Panc1 (cell line): ENCODE results near the gene HUNK. TPM values are rescaled to one million over a fixed set of nuclear protein-coding genes. Genes with fewer than 3 reads are reported as not detected.

Source experiments
- ATAC-seq: fragments of 200-7000 bp; cut with Tn5 transposase; 2 replicates; pipeline ENCODE4 v1.9.1; 2020; ENCODE audit warnings: mild to moderate bottlenecking, moderate library complexity
- BruUV-seq: library from RNA; stranded (reverse); fragments of 400-500 nt; replicated peaks from 2 replicates; lab custom pipeline; 2021; lab: Mats Ljungman, UMichigan
- CTCF ChIA-PET: fragments of 300-600 bp; sonication (Branson Sonifier 250); formaldehyde crosslinking; loops from one replicate; lab custom pipeline; 2022; ENCODE audit warnings: antibody characterized with exemption; lab: Charles Lee
- POLR2A ChIA-PET: fragments of 300-600 bp; sonication (Branson Sonifier 250); formaldehyde crosslinking; loops from one replicate; lab custom pipeline; 2022; ENCODE audit warnings: antibody characterized with exemption; lab: Charles Lee
- DNase-seq: peaks from one replicate; pipeline ENCODE4 v3.0.0-alpha.2; 2010; ENCODE audit warnings: low read depth, low spot score
- H3K27ac ChIP-seq: 2 replicates; pipeline ENCODE4 v1.5.1; 2011; ENCODE audit warnings: mild to moderate bottlenecking, low read length, inconsistent platforms
- H3K27me3 ChIP-seq: fragments of 200-500 bp; sonication (Bioruptor generic); 2 replicates; pipeline ENCODE4 v1.6.0; 2014; ENCODE audit warnings: low read length, inconsistent platforms; ENCODE audit not compliant: control insufficient read depth, insufficient read depth
- H3K36me3 ChIP-seq: fragments of 200-500 bp; sonication (Bioruptor generic); 2 replicates; pipeline ENCODE4 v1.5.1; 2014; ENCODE audit warnings: inconsistent platforms, mild to moderate bottlenecking, low read length, moderate library complexity; ENCODE audit not compliant: control insufficient read depth, insufficient read depth
- H3K4me1 ChIP-seq: 2 replicates; pipeline ENCODE4 v1.5.1; 2011; ENCODE audit warnings: inconsistent platforms, mild to moderate bottlenecking, low read length, moderate library complexity; ENCODE audit not compliant: control insufficient read depth, insufficient read depth
- H3K4me3 ChIP-seq, 2 experiments: 2 replicates each; pipeline ENCODE4 v1.5.1; 2011 to 2012; ENCODE audit warnings: low read depth in 2 of 2, low read length in 2 of 2, mild to moderate bottlenecking in 2 of 2, inconsistent platforms in 1 of 2, moderate library complexity in 1 of 2
- H3K9me3 ChIP-seq: fragments of 200-500 bp; sonication (Bioruptor generic); 2 replicates; pipeline ENCODE4 v1.5.1; 2014; ENCODE audit warnings: low read depth, mild to moderate bottlenecking, inconsistent platforms, low read length, moderate library complexity; ENCODE audit not compliant: control insufficient read depth, insufficient read depth
- POLR2AphosphoS5 ChIP-seq: IDR thresholded peaks from 2 replicates; pipeline ENCODE4 v1.6.1; 2012; ENCODE audit warnings: mild to moderate bottlenecking, low read depth, low read length, moderate library complexity
- SIN3A ChIP-seq: IDR thresholded peaks from 2 replicates; pipeline ENCODE4 v1.6.1; 2012; ENCODE audit warnings: low read depth, mild to moderate bottlenecking, low read length, moderate library complexity, borderline replicate concordance; ENCODE audit not compliant: insufficient read depth
- TCF7L2 ChIP-seq: IDR thresholded peaks from 2 replicates; pipeline ENCODE4 v1.6.1; 2011; ENCODE audit warnings: mild to moderate bottlenecking, low read depth, low read length, inconsistent platforms
- in situ Hi-C: cut with HindIII; loops from 2 replicates; pipeline ENCODE4 v1.10.0; 2016; ENCODE audit warnings: low sequenced_read_pairs, low pct_unique_long_range_greater_than_20kb
- intact Hi-C: fragments of 100-400 bp; cut with micrococcal nuclease; formaldehyde crosslinking; loops from one replicate; pipeline ENCODE4 v1.10.0; 2022; ENCODE audit not compliant: unreplicated experiment
- total RNA-seq: library from RNA; stranded (reverse); gene quantifications from one replicate; pipeline ENCODE4 v1.2.1, GENCODE V29; 2021; ENCODE audit not compliant: unreplicated experiment
- TF ChIP-seq, protein P1 (sequence below), 2 experiments: IDR thresholded peaks; 2 replicates each; pipeline ENCODE4 v1.6.1; 2011 to 2012; ENCODE audit warnings: low read depth in 2 of 2, control low read depth in 1 of 2, low read length in 1 of 2, mild to moderate bottlenecking in 1 of 2, moderate library complexity in 1 of 2; ENCODE audit not compliant: insufficient read depth in 1 of 2
- TF ChIP-seq, protein P2 (sequence below): fragments of 450-650 bp; IDR thresholded peaks from 2 replicates; pipeline ENCODE4 v1.5.1; 2017; ENCODE audit warnings: mild to moderate bottlenecking

Gene HUNK
- total RNA-seq, 1 experiment from 2014 or later = 0.05 TPM

DNA sequence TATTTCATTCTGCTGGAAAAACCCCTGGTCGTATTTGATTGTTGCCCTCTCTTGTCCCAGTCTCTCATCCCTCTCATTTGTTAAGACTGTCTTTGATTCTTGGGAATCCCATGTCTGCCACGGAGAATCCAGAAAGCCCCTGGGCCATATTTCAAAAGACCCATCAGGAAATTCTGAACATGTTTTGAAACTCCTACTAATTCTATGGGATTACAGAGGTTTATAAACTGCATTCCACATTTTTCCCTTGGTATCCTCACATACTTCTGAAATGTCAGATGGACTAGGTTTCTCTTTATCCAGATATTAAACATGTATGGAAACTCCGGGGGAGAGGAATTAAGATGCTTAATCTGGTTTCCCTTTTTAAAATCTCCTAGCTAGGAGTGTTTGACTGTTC lies 80.0 kb downstream of the HUNK start:
- intact Hi-C loops (no loop called here), in situ Hi-C loops (no loop called here)
- TF ChIP-seq SIN3A = no peak
- no peak for DNase-seq
- ATAC-seq = no peak
- H3K9me3 ChIP-seq = no peaks in the 10 kb centered on the region
- ChIA-PET POLR2A (interaction anchor here (0.7 kb wide), 1 partner anchor 9 kb away, joined by 6 read pairs; no protein-coding TSS in a partner anchor), CTCF (interaction anchor here (0.7 kb wide), 1 partner anchor 9 kb away, joined by 3 read pairs; no protein-coding TSS in a partner anchor)
- H3K27me3 ChIP-seq = no peaks in the 10 kb centered on the region
- no peak overlapping the region for H3K4me3 ChIP-seq
- H3K4me1 ChIP-seq = no peaks in the 10 kb centered on the region
- H3K36me3 ChIP-seq = no peaks in the 10 kb centered on the region
- no peak overlapping the region for H3K27ac ChIP-seq
- no TSS peak for BruUV-seq

DNA sequence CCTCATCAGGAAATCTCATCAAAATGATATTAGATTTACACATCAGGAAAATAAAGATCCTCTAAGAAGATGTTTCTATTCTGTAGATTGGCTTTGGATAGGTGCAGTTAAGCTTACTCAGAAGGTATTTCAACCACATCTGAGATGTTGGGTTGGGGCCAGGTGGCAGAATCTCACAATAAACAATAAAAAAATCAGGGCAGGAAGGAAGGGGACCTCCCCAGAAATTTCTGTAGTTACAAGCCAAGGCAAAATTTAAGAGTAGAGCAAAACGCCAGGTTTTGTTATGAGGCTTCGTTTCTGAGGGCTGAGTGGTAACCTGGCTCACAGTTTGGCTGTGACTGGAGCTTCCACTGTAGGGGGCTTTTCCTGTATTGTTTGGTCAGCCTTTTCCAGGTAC lies 84.8 kb downstream of the HUNK start:
- in situ Hi-C loops (no loop called here), intact Hi-C loops (no loop called here)
- TF ChIP-seq SIN3A (no peak), TCF7L2 (no peak), POLR2AphosphoS5 (no peak)
- TF ChIP-seq, protein P1, sequence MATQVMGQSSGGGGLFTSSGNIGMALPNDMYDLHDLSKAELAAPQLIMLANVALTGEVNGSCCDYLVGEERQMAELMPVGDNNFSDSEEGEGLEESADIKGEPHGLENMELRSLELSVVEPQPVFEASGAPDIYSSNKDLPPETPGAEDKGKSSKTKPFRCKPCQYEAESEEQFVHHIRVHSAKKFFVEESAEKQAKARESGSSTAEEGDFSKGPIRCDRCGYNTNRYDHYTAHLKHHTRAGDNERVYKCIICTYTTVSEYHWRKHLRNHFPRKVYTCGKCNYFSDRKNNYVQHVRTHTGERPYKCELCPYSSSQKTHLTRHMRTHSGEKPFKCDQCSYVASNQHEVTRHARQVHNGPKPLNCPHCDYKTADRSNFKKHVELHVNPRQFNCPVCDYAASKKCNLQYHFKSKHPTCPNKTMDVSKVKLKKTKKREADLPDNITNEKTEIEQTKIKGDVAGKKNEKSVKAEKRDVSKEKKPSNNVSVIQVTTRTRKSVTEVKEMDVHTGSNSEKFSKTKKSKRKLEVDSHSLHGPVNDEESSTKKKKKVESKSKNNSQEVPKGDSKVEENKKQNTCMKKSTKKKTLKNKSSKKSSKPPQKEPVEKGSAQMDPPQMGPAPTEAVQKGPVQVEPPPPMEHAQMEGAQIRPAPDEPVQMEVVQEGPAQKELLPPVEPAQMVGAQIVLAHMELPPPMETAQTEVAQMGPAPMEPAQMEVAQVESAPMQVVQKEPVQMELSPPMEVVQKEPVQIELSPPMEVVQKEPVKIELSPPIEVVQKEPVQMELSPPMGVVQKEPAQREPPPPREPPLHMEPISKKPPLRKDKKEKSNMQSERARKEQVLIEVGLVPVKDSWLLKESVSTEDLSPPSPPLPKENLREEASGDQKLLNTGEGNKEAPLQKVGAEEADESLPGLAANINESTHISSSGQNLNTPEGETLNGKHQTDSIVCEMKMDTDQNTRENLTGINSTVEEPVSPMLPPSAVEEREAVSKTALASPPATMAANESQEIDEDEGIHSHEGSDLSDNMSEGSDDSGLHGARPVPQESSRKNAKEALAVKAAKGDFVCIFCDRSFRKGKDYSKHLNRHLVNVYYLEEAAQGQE (IDR thresholded peaks at IDR 0.05; ENCODE audit: insufficient read depth in 1 of 2, low read depth in 2 of 2, low read length in 1 of 2) = no peak
- TF ChIP-seq, protein P2, sequence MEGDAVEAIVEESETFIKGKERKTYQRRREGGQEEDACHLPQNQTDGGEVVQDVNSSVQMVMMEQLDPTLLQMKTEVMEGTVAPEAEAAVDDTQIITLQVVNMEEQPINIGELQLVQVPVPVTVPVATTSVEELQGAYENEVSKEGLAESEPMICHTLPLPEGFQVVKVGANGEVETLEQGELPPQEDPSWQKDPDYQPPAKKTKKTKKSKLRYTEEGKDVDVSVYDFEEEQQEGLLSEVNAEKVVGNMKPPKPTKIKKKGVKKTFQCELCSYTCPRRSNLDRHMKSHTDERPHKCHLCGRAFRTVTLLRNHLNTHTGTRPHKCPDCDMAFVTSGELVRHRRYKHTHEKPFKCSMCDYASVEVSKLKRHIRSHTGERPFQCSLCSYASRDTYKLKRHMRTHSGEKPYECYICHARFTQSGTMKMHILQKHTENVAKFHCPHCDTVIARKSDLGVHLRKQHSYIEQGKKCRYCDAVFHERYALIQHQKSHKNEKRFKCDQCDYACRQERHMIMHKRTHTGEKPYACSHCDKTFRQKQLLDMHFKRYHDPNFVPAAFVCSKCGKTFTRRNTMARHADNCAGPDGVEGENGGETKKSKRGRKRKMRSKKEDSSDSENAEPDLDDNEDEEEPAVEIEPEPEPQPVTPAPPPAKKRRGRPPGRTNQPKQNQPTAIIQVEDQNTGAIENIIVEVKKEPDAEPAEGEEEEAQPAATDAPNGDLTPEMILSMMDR = no peak
- POLR2A ChIA-PET = no interaction called here
- Histone ChIP-seq H3K27me3 (no peaks in the 10 kb centered on the region; the same call in 1 of the 2 replicates), H3K27ac (no peak overlapping the region), H3K4me3 (no peak overlapping the region), H3K36me3 (no peaks in the 10 kb centered on the region), H3K4me1 (no peaks in the 10 kb centered on the region), H3K9me3 (no peaks in the 10 kb centered on the region)
- CTCF ChIA-PET = no interaction called here
- ATAC-seq (no peak), DNase-seq (no peak)
- BruUV-seq = no TSS peak

DNA sequence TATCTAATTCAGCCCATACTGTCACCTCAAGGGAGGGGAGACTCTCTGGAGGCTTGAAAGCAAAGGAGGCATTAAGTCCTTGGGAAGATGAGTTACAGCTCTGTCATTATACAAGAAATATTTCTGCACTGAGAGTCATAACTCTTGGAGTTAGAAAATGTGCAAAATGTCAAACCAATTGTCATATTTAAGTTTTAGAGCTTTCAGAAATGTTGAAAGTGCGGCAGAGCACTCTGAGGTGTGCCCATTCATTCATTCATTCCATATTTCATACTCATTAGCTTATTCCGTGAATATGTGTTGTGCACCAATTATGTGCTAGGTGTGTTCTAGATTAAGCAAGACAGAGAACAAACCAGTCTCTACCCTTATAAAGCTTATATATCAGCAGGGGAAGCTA lies 87.1 kb downstream of the HUNK start:
- H3K27me3 ChIP-seq = no peaks in the 10 kb centered on the region; the same call in 1 of the 2 replicates
- no peaks in the 10 kb centered on the region for H3K4me1 ChIP-seq
- ChIA-PET CTCF (no interaction called here), POLR2A (no interaction called here)
- DNase-seq (no peak), ATAC-seq (no peak)
- BruUV-seq = no TSS peak
- intact Hi-C loops = no loop called here
- H3K9me3 ChIP-seq = no peaks in the 10 kb centered on the region
- TF ChIP-seq SIN3A (no peak), POLR2AphosphoS5 (no peak), TCF7L2 (no peak)
- TF ChIP-seq, protein P2 = no peak
- TF ChIP-seq, protein P1 (IDR thresholded peaks at IDR 0.05; ENCODE audit: insufficient read depth in 1 of 2, low read depth in 2 of 2, low read length in 1 of 2) = no peak
- in situ Hi-C loops = no loop called here
- H3K36me3 ChIP-seq = no peaks in the 10 kb centered on the region
- H3K4me3 ChIP-seq = no peak overlapping the region
- no peak overlapping the region for H3K27ac ChIP-seq
